Glutamatergic neuron (in vitro differentiated cells): ENCODE data around the gene ACSL6. TPM values are rescaled to one million over a fixed set of nuclear protein-coding genes. Genes with fewer than 3 reads are reported as not detected.

Source experiments
- DNase-seq: peaks from one replicate; pipeline ENCODE4 v3.0.0; 2022
- H3K27ac Mint-ChIP-seq: one replicate; pipeline ENCODE4 v1.8.0; 2020; ENCODE audit warnings: mild to moderate bottlenecking, mixed read lengths, inconsistent platforms; ENCODE audit not compliant: unreplicated experiment
- H3K27me3 Mint-ChIP-seq: one replicate; pipeline ENCODE4 v1.8.0; 2020; ENCODE audit warnings: mild to moderate bottlenecking, moderate library complexity, mixed read lengths, inconsistent platforms; ENCODE audit not compliant: unreplicated experiment
- H3K36me3 Mint-ChIP-seq: one replicate; pipeline ENCODE4 v1.8.0; 2020; ENCODE audit warnings: mild to moderate bottlenecking, mixed read lengths, inconsistent platforms; ENCODE audit not compliant: unreplicated experiment
- H3K4me1 Mint-ChIP-seq: one replicate; pipeline ENCODE4 v1.8.0; 2020; ENCODE audit warnings: mild to moderate bottlenecking, low read depth, mixed read lengths, inconsistent platforms; ENCODE audit not compliant: unreplicated experiment
- H3K4me3 Mint-ChIP-seq: one replicate; pipeline ENCODE4 v1.8.0; 2020; ENCODE audit warnings: mild to moderate bottlenecking, mixed read lengths, inconsistent platforms; ENCODE audit not compliant: unreplicated experiment
- H3K9me3 Mint-ChIP-seq: one replicate; pipeline ENCODE4 v1.8.0; 2020; ENCODE audit warnings: mild to moderate bottlenecking, moderate library complexity, mixed read lengths, inconsistent platforms; ENCODE audit not compliant: unreplicated experiment
- CTCF ChIP-seq: fragments of 200-600 bp; sonication (generic); IDR thresholded peaks from one replicate; pipeline ENCODE4 v1.5.0; 2021; ENCODE audit not compliant: partially characterized antibody, unreplicated experiment
- total RNA-seq: library from RNA; stranded (reverse); fragmentation: NEBNext Ultra II Directional; extraction: Animal tissue kit (Norgen Biotek cat#: 25700); gene quantifications from one replicate; pipeline ENCODE4 v1.2.1, GENCODE V29; 2021; ENCODE audit not compliant: unreplicated experiment

The ACSL6 gene
- total RNA-seq, 1 donor from 2014 or later, result 8.1 TPM

- no peak for TF ChIP-seq CTCF
- peaks cover 21% of the 10 kb centered on the region for H3K4me1 Mint-ChIP-seq
- no peak overlapping the region for H3K27ac Mint-ChIP-seq
- peaks cover 21% of the 10 kb centered on the region for H3K27me3 Mint-ChIP-seq
- H3K9me3 Mint-ChIP-seq, result peaks cover 3% of the 10 kb centered on the region
- no peaks in the 10 kb centered on the region for H3K36me3 Mint-ChIP-seq
- peak overlapping the region; percentile 90 for H3K4me3 Mint-ChIP-seq
- peak; percentile 13 for DNase-seq
These were observed 1.6 kb downstream of the ACSL6 start for GRCh38 chr5:132009706-132010405.

GRCh38 chr5:132008961-132009680 is 2.3 kb downstream of the ACSL6 start:
- Mint-ChIP-seq H3K27ac (peak overlapping the region; percentile 77), H3K27me3 (peaks cover 21% of the 10 kb centered on the region), H3K9me3 (peaks cover 3% of the 10 kb centered on the region)

GRCh38 chr5:132008163-132008473 is 3.3 kb downstream of the ACSL6 start:
- H3K9me3 Mint-ChIP-seq, result no peaks in the 10 kb centered on the region
- peak; percentile 49 for TF ChIP-seq CTCF
- no peak overlapping the region for H3K4me3 Mint-ChIP-seq
- DNase-seq, result no peak
- no peak overlapping the region for H3K27ac Mint-ChIP-seq
- H3K27me3 Mint-ChIP-seq, result peaks cover 18% of the 10 kb centered on the region
- no peaks in the 10 kb centered on the region for H3K36me3 Mint-ChIP-seq
- H3K4me1 Mint-ChIP-seq, result peaks cover 24% of the 10 kb centered on the region

More at GRCh38 chr5:132008961-132009680, 2.3 kb downstream of the ACSL6 start:
- peaks cover 21% of the 10 kb centered on the region for H3K4me1 Mint-ChIP-seq
- no peaks in the 10 kb centered on the region for H3K36me3 Mint-ChIP-seq
- H3K4me3 Mint-ChIP-seq, result peak overlapping the region; percentile 57
- DNase-seq, result peak; percentile 13
- TF ChIP-seq CTCF, result no peak

- H3K4me1 Mint-ChIP-seq, result peaks cover 29% of the 10 kb centered on the region
- peaks cover 18% of the 10 kb centered on the region for H3K27me3 Mint-ChIP-seq
- no peak overlapping the region for H3K27ac Mint-ChIP-seq
- DNase-seq, result peak; percentile 83
- H3K9me3 Mint-ChIP-seq, result no peaks in the 10 kb centered on the region
- H3K4me3 Mint-ChIP-seq, result no peak overlapping the region
- TF ChIP-seq CTCF, result peak; percentile 82
- H3K36me3 Mint-ChIP-seq, result no peaks in the 10 kb centered on the region
These were observed 3.9 kb downstream of the ACSL6 start for GRCh38 chr5:132007399-132008162.
